ENCODE results near the gene FOXE3.

DNA sequence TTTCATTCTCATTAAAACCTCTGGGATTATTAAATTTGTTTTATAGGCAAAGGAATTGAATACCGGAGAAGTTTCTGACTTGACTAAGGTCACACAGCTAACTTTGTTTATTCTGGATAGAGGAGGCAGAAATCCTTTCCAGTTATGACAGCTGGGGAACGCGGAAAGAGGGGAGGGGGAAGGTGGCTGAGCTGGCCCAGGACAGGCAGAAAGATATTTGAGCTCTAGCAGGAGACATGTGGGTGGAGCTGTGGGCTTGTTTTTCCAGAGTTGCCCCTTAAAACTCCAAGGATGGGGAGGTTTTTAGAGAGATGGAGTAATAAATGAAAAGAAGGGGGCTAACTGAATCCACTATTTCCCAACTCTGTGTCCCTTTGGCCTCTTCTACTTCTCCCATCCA lies 49.5 kb downstream of the FOXE3 start:
- TF ChIP-seq CTCF (IDR thresholded peaks at IDR 0.05), result no peak
- no peak for TF ChIP-seq POLR2A (IDR thresholded peaks at IDR 0.05)
